Lower leg skin (tissue), 3 donors: ENCODE results near the gene TMCC2.

Source experiments
- CTCF ChIP-seq, 3 donors: fragments of 450-650 bp; IDR thresholded peaks; one replicate each; pipeline ENCODE4 v1.5.1; 2016; ENCODE audit warnings: antibody characterized with exemption in 3 of 3, mild to moderate bottlenecking in 3 of 3, moderate library complexity in 2 of 3
- POLR2A ChIP-seq, 2 donors: fragments of 450-650 bp; IDR thresholded peaks; one replicate each; pipeline ENCODE4 v1.6.1; 2016 to 2017; ENCODE audit warnings: antibody characterized with exemption in 2 of 2, mild to moderate bottlenecking in 1 of 2, moderate library complexity in 1 of 2

GRCh38 chr1:205249651-205250050 lies 21.9 kb downstream of the TMCC2 start:
- TF ChIP-seq CTCF (IDR thresholded peaks at IDR 0.05), result no peak
- TF ChIP-seq POLR2A (IDR thresholded peaks at IDR 0.05), result no peak
